ENCODE measurements around the gene ZNF418.
"Not testable (repeated sequence)": the region's sequence is repeated elsewhere in the genome, so short reads cannot be mapped to it uniquely, and the experiment has no call there.

Gene ZNF418

DNA sequence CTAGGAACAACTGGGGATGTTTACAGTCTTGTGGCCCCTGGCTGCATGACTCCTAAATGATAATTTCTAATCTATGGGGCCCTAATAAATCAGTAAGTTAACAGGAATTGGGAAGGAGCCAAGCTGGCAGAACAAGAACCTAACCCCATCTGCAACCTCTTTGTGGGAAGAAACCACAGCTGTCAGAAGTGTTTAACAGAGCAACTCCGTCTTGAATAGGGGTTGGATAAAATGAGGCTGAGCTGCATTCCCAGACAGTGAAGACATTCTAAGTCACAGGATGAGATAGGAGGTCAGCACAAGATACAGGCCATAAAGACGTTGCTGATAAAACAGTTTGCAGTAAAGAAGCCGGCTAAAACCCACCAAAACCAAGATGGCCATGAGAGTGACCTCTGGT, 44.5 kb downstream of the ZNF418 start:
- DNase-seq (ENCODE audit: low read depth in 1 of 2, low spot score in 1 of 2): not testable (repeated sequence)

DNA sequence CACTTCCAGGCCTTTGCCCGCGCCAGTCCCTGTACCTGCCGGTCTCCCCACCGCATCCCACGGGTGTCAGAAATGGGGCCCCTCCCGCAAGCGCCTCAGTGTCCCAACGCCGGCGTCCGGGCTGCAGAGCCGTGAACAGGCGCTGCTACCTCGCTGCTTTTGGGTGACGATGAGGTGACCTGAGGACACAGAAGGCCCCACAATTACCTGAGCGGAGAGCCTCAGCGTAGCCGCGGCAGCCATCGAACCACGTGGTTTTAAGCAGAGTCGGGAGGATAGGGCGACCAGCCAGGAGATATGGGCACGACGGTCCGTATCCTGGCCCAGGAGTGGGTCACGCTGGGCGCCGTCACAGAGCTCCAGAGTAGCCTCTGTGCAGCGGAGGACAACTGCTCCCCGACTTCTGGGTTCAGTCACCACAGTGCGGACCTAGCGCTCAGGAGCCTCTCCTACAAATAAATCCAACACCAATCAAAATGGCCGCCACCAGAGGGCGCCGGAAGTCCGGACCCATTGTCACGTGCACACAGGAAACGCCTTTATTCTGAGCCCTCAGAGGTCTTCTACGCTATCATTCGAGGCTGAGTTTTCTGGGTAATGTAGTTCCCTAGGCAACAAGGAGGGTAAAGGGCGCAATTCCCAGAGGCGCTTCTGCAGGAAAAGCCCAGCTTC, 46.5 kb downstream of the ZNF418 start, which contains the start of gene ZNF814:
Gene ZNF814 (minus strand): TSS at position 478 of the 672 bp plus-strand sequence. CDS start 235 bp downstream, at position 243.
- peak; percentile 76 to 79 for DNase-seq (ENCODE audit: low read depth in 1 of 2, low spot score in 1 of 2)

DNA sequence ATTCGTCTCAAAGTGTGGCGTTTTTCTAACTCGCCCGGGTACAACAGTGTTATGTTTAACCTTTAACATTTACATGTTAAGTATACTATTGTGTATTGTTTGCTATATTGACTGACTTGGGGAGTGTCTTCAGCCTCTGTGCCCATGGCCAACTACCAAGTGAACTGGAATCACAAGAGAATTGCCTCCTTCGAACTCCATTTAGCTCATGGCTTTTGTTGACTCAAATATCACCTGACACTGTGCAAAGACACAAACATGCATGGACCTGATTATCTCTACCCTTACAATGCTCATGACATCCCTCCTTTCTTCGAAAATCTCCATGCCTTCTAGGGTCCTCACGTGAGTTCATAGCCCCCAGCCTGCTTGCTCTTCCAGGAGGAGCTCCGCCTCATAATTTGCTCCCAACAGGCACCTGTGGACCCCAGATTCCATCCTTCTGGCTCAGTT, 47.1 kb downstream of the ZNF418 start:
- DNase-seq (ENCODE audit: low read depth in 1 of 2, low spot score in 1 of 2): no peak

DNA sequence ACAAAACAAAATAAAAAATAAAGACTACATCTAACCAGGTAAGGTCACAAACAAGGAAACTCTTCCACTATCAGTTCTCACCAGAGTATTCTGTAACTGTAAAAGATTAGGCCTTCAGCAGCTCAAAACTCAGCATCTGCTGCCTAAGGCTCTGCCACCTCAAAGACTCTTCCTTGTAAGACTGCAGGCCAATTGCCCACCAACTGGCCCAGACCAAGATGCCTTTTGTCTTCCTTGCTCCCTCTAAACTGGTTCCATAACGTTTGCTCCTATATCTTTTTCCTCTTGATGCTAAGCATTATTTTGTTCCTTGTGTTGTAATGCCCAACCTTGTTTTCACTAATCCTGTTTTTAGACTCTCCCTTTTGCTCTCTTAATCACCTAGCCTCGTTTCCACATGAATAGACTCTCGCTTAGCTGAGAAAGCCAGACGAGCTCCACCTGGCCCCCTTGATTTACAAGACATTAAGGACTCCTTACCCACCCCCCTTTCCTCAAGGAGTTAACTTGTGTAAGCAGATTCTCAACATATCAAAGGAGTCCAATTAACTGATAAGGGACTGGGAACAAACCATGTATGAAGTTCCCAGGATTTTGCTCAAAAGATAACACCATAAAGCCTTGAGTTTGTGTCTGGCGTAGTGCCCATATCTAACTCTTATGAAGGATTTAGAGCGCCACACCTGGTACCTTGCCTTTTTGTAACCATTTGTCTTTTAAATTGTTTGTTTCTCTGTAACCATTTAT, 47.8 kb downstream of the ZNF418 start:
- no peak for DNase-seq (ENCODE audit: low read depth in 1 of 2, low spot score in 1 of 2)

DNA sequence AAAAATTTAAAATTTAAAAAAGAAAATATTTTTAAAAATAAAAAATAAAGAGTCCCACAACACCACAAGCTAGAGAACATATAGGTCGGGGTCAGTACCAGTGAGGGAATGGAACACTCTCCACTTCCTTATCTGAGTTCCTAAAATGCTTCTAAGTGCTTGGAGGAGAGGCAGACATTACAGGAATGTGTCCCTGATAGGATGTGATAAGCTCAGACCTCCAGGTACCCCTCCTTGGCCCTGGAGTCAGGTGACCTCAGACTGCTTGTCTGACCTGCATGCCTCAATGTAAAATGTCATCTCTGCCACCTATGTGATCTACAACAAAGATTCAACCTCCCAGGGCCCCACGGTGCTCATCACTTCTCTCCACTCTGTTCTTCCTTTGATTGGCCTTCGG, 49.2 kb downstream of the ZNF418 start:
- DNase-seq (ENCODE audit: low read depth in 1 of 2, low spot score in 1 of 2): no peak

DNA sequence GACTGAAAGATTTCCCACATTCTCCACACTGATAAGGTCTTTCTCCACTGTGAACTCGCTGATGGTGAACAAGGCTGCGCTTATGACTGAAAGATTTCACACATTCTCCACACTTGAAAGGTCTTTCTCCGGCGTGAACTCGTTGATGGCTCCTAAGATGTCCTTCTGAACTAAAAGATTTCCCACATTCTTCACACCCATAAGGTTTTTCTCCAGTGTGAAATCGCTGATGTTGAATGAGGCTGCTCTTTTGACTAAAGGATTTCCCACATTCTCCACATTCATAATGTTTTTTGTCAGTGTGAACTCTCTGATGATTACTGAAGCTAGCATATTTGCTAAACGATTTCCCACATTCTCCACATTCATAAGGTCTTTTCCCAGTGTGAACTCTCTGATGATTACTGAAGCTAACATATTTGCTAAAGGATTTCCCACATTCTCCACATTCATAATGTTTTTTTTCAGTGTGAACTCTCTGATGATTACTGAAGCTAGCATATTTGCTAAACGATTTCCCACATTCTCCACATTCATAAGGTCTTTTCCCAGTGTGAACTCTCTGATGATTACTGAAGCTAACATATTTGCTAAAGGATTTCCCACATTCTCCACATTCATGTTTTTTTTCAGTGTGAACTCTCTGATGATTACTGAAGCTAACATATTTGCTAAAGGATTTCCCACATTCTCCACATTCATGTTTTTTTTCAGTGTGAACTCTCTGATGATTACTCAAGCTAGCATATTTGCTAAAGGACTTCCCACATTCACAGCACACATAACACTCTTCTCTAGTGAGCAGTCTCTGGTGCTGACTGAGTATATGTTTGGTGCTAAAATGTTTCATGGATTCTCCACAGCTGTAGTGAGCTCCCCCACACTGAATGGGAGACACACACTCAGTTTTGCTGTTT, 61.1 kb downstream of the ZNF418 start:
- not testable (repeated sequence) for DNase-seq (ENCODE audit: low read depth in 1 of 2, low spot score in 1 of 2)

DNA sequence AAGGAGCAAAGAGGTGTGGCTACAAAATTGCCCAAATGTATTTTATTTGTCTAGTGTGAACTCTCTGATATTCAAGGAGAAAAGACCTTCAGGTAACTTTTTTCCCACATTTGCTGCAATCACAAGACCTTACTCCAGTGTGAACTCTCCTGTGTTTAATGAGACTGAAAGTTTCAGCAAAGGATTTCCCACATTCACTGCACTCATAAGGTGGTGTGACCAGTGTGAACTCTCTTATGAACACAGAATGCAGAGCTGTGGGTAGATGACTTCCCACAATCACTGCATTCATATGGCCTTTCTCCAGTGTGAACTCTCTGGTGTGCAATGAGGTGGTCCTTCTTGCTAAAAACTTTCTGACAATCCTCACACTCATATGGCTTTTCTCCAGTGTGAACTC, 62.8 kb downstream of the ZNF418 start:
- no peak for DNase-seq (ENCODE audit: low read depth in 1 of 2, low spot score in 1 of 2)

Measured in activated CD4-positive, alpha-beta T cell treated with anti-CD3 and anti-CD28 coated beads, Interleukin-2, amount 50 U/mL, for 24 hours (primary cell).